ENCODE measurements around the gene SH3GL3. TPM values are rescaled to one million over a fixed set of nuclear protein-coding genes. Genes with fewer than 3 reads are reported as not detected.

The SH3GL3 gene
- polyA plus RNA-seq, 1 of the 3 experiments (the other 2 are of a cell fraction): not detected

- H3K9ac ChIP-seq: no peak overlapping the region
- no peaks in the 10 kb centered on the region for H3F3A ChIP-seq (replicated peaks; ENCODE audit: insufficient read depth)
- CTCF ChIA-PET: no interaction called here
- H3K79me2 ChIP-seq (ENCODE audit: insufficient read depth): no peaks in the 10 kb centered on the region
- no peak overlapping the region for H3K4me3 ChIP-seq (ENCODE audit: low read depth in 2 of 2, low read length in 1 of 2)
- H3K4me2 ChIP-seq: no peak overlapping the region
- no peaks in the 10 kb centered on the region for H4K20me1 ChIP-seq (ENCODE audit: insufficient read depth)
- H3K27ac ChIP-seq (ENCODE audit: low read depth in 2 of 2, low read length in 1 of 2): no peak overlapping the region
- no peak for DNase-seq
- no peaks in the 10 kb centered on the region for H3K27me3 ChIP-seq (ENCODE audit: insufficient read depth)
- no peaks in the 10 kb centered on the region for H3K4me1 ChIP-seq (ENCODE audit: control insufficient read depth in 1 of 2, insufficient read depth in 2 of 2, low read depth in 1 of 2, low read length in 1 of 2)
- H3K9me2 ChIP-seq: no peaks in the 10 kb centered on the region
- no peak overlapping the region for H2AFZ ChIP-seq (ENCODE audit: low read depth)
- H3K36me3 ChIP-seq (replicated peaks in 1 of 2; ENCODE audit: control insufficient read depth in 1 of 2, insufficient read depth in 2 of 2, low read length in 1 of 2): no peaks in the 10 kb centered on the region
- POLR2A ChIA-PET: no interaction called here
- 5% methylated on average over 1 of the region's 1 CpG for WGBS (ENCODE audit: low lambda C conversion rate)
- H3K9me3 ChIP-seq: no peaks in the 10 kb centered on the region
- TF ChIP-seq ZBTB33 (IDR thresholded peaks at IDR 0.05; ENCODE audit: borderline replicate concordance, low read depth): no peak
- TF ChIP-seq RXRA (IDR thresholded peaks at IDR 0.05; ENCODE audit: borderline replicate concordance, low read depth): no peak
- TF ChIP-seq FOXM1 (IDR thresholded peaks at IDR 0.05; ENCODE audit: low read depth): no peak
- TF ChIP-seq TAF1 (IDR thresholded peaks at IDR 0.05; ENCODE audit: borderline replicate concordance, low read depth, low read length): no peak
- no peak for TF ChIP-seq FOSL2 (IDR thresholded peaks at IDR 0.05; ENCODE audit: borderline replicate concordance, low read depth)
- no peak for TF ChIP-seq IRF3 (IDR thresholded peaks at IDR 0.05; ENCODE audit: low read depth, low read length)
These were observed 157.4 kb downstream of the SH3GL3 start for GRCh38 chr15:83604549-83604948.

- Histone ChIP-seq H3K79me2 (ENCODE audit: insufficient read depth) (no peaks in the 10 kb centered on the region), H3K27ac (ENCODE audit: low read depth in 2 of 2, low read length in 1 of 2) (no peak overlapping the region), H3K9me2 (no peaks in the 10 kb centered on the region), H2AFZ (ENCODE audit: low read depth) (no peak overlapping the region), H3K27me3 (ENCODE audit: insufficient read depth) (no peaks in the 10 kb centered on the region), H3K4me1 (ENCODE audit: control insufficient read depth in 1 of 2, insufficient read depth in 2 of 2, low read depth in 1 of 2, low read length in 1 of 2) (no peaks in the 10 kb centered on the region), H3K9ac (no peak overlapping the region), H3F3A (replicated peaks; ENCODE audit: insufficient read depth) (no peaks in the 10 kb centered on the region), H3K9me3 (no peaks in the 10 kb centered on the region), H4K20me1 (ENCODE audit: insufficient read depth) (no peaks in the 10 kb centered on the region), H3K36me3 (replicated peaks in 1 of 2; ENCODE audit: control insufficient read depth in 1 of 2, insufficient read depth in 2 of 2, low read length in 1 of 2) (no peaks in the 10 kb centered on the region), H3K4me2 (no peak overlapping the region), H3K4me3 (ENCODE audit: low read depth in 2 of 2, low read length in 1 of 2) (no peak overlapping the region)
- DNase-seq: no peak
- POLR2A ChIA-PET: no interaction called here
- WGBS (ENCODE audit: low lambda C conversion rate): 2% methylated on average over 7 of the region's 7 CpGs
- CTCF ChIA-PET: no interaction called here
- TF ChIP-seq NRF1 (IDR thresholded peaks at IDR 0.05; ENCODE audit: low read depth, low read length): no peak
These were observed 158.2 kb downstream of the SH3GL3 start for GRCh38 chr15:83605111-83605945.

Measured in SK-N-SH (cell line).